Measurements from ENCODE around the gene SH3RF3.

SH3RF3 gene

GRCh38 chr2:109340381-109340780 is 211.4 kb downstream of the SH3RF3 start:
- no peak for DNase-seq (ENCODE audit: low read depth)

DNA sequence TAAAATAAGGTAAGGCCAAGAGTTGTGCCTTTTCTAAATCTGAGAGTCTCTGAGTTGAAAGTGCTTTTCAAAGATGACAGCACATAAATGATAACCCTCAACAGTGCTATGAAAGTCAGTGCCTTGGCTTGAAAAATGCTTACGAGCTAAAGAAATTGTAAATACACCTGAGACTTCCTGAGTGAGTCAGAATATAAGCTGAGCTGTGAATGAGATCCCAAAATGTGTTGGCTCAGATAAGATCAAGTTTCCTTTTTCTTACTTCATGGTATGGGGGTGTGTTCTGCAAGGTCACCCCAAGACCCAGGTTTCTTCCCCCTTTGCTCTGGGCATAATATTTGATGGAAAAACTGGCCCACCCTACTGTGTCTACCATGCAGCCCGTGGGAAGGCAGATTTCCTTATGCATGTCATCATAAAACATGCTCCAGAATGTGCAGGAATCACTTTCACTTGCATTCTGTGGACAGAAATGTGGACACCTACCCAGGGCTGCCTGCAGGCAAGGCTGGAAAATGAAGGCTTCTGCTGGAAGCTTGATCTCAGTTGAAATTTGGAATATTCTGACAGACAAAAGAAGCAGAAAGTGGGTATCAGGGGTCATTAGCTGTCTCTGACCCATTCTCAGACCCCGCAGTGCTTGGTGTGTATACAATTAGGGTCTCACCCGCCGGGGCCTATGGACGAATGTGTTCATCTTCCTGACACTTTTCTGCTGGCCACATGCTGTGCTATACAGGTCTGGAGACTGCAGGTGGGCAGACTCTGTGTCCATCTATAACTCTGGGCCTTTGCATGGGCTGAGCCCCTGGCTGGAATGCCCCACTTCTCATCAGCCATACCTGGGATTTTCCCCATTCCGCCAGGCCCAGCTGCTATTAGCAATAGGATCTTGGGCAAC is 212.6 kb downstream of the SH3RF3 start:
- no peak for DNase-seq (ENCODE audit: low read depth)

DNA sequence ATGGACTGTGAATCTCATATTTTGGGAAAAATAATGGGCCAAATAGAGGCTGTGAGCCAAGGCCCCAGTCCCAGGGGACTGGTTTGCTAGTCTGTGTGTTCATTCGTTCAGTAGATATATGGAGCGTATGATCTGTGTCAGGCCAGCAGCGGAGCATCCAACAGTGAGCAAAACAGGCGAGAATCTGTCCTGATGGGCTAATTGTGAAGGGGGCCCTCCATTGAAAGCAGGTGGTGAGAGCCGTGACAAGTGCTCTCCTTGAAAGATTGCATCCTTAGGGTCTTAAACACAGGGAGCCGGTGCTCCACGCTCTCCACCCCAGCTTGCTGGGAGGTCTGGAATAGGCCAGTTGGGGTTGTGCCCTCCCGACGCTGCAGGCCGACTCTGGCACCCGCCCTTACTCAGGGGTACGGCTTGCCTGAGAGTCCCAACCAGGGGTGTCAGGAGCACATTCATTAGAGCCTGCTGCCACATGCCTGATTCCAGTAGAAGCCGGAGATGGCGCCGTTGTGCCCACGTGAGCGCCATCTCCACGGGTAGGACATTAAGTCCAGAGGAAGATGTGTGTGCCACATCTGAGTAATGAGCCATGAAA is 213.3 kb downstream of the SH3RF3 start:
- no peak for DNase-seq (ENCODE audit: low read depth)

DNA sequence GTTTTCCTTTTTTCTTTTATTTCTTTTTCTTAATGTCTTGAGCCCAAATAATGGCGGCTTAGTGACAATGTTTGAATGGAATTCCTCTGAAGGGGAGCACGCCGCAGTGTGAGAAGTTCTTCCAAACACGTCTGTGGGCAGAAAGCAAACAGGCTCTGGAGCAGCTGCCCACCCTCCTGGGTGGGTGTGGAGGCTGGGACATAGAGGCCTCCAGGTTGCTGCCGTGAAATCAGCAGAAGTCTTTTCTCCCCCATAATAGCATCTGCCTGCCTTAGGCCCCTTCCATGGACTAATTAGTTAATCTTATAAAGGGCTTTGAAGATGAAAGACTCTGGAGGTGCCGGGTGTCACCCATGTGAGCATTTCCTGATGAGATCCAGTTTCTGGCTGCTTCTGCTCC is 213.9 kb downstream of the SH3RF3 start:
- no peak for DNase-seq (ENCODE audit: low read depth)

GRCh38 chr2:109343460-109343859 is 214.5 kb downstream of the SH3RF3 start:
- no peak for DNase-seq (ENCODE audit: low read depth)

DNA sequence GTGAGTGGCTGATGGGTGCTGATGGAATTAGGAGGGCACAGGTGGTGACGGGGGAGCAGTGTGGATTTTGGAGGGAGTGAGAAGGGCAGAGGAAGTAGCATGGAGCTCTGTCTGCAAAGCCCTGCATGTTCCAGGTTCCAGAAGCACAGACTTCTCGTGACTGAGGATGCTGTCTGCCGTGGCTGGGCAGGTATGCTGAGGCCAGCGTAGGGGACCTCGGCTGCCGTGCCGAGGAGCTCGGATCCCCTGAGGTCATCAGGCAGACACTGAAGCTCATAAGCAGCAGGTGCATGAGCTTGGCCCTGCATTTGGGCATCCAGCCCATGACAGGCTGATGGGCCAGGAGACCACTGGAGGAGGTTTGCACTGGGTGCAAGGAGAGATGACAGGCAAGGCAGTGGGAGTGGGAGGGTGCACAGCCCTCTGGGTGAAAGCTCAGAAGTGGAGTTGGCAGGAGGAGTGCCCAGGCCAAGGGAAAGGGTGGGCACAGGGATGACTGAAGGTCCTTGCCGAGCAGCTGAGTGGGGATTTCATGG is 215.3 kb downstream of the SH3RF3 start:
- no peak for DNase-seq (ENCODE audit: low read depth)

DNA sequence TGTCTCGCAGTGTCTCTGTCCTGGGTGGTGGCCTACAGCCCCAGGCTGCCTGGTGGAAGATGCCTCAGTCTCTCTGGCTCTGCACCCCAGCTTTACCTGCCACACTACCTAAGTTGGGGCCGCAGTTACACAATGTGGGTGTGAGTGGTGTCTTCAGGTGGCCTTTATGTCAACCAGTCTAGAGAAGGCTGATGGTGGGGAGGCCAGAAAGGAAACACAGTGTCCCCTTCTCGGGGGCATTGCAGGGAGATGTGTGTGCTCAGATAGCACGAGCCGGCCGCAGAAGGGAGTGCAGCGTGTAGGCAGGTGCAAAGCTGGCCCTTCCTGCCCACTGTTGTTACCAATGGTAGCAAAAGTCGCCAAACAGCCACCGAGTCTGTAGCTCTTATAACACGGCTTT is 216.1 kb downstream of the SH3RF3 start:
- no peak for DNase-seq (ENCODE audit: low read depth)

GRCh38 chr2:109345653-109346480 is 216.9 kb downstream of the SH3RF3 start:
- DNase-seq (ENCODE audit: low read depth), result no peak

DNA sequence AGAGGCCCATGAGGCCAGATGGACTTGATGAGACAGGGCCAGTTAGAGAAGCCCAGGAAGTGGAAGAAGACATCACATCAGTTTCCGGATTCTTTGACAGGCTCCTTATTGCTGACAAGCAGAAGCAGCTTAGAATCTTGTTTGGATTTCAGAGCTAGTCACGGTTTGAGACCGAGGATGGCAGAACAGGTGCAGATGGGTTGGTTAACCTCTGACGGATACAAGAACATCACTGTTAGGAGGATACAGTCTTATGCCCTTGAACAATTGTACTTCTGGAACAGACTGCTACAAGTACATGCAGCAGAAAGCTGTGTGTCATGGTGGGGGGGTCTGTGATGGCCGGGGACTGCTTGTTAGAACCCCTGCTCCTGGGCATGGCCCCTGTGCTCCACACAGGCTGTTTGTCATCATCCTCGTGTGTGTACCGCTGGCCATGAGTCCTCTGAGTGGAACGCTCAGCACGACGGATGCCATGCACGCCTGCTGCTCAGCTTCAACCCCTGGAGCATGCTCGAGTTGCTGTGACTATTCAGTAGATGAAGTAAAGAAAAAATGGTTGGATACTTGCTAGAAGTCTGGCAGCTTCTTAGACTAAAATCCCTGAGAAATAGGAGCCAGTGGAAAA is 217.7 kb downstream of the SH3RF3 start:
- DNase-seq (ENCODE audit: low read depth), result no peak

GRCh38 chr2:109347626-109348025 is 218.6 kb downstream of the SH3RF3 start:
- DNase-seq (ENCODE audit: low read depth), result no peak

DNA sequence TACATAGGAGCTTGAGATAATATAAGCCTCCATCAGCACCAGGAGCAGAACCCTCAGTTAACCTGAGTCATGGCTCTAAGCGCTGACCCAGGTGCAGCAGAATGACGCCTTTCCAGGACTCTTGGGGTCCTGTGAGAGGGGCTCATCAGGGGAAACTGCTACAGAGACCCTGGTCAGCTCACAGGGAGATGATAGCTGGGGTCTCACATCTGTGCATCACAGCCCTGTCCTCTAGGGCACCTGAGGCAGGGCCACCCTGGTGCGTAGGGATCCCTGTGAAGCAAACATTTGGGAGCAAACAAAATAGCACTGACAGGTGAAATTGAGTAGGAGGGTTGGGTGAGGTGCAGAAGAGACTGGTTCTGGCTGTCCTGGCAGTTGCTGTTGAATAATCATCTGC is 219.2 kb downstream of the SH3RF3 start:
- no peak for DNase-seq (ENCODE audit: low read depth)

DNA sequence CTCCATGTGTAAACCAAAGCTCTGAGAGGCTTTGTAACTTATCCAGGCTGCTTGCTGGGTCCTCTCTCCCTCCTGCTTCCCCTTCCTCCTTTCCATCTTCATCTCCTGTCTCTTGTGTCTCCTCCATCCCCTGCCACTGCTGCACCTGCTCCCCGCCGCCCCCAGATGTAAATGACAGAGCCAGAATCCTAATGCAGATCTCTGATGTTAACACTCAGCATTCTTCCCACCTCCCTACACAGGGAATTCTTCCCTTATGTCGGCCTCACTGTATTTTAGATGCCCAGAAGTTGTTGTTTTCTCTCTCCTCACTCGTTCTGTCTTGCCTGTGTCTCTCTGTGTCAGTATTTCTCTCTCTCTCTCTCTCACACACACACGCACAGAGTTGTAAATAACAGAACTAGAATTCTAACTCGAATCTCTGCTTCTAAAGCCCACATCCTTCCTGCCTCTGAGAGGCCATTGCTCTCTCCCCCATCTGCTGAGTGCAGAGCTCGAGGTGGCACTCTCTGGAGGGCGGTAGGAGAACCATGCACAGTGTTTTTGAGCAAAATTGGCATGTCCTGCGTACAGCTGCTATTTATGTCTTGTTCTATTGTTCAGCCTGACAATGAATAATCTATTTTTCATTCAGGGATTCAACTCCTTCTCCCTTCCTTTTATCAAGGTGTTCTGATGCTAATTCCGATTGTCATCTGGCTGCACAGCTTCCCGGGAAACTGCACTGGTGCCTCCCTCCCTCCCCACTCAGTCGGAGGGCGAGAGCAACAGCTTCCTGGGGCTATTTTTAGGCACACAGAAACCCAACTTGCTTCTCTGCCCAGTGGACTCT is 219.9 kb downstream of the SH3RF3 start:
- no peak for DNase-seq (ENCODE audit: low read depth)

GRCh38 chr2:109349503-109350465 is 220.8 kb downstream of the SH3RF3 start:
- DNase-seq (ENCODE audit: low read depth), result no peak

DNA sequence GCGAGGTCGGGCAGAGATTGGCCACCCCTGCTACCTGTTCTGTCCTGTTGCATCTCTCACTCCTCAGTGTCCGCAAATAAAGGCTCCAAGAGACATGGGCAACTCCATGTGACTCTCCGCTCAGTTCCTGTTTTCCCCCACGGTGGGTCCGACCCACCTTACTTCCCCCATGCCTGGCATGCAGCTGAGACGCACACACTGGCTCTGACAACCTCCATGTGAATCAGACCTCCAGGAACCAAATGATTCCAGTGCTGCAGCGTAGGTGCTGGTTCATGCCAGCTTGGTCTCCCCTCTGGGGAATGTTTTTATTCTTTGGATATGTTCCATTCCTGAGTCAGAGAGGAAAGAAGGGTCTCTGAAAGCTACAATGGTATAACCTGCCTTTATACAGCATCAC is 221.5 kb downstream of the SH3RF3 start:
- DNase-seq (ENCODE audit: low read depth), result no peak

DNA sequence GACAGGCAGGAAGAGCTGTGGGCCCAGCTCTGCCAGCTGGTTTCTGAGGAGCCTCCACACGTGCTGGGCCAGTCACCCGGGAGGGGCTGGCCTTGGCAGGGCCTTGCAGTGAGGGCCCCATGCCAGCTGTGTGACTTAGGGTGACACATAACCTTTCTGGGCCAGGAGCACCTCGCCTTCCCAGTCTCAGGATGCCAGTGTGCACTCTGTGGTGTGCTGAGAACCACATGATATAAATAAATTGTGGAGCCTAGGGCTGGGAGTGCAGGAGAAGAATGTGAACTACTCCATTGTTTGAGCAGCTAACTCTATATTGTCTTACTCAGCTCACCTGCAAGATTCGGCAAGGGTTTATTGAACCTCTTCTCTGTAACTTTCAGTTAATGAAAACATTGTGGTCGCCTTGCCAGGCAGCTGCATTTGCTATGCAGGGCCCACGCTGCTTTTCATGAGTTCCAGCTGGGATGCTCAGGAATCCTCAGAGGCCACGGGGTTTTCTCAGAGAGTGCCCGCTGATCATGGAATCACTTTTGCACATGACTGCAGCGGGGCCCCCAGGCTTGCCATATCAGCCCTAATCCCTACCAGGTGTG is 222.3 kb downstream of the SH3RF3 start:
- no peak for DNase-seq (ENCODE audit: low read depth)

DNA sequence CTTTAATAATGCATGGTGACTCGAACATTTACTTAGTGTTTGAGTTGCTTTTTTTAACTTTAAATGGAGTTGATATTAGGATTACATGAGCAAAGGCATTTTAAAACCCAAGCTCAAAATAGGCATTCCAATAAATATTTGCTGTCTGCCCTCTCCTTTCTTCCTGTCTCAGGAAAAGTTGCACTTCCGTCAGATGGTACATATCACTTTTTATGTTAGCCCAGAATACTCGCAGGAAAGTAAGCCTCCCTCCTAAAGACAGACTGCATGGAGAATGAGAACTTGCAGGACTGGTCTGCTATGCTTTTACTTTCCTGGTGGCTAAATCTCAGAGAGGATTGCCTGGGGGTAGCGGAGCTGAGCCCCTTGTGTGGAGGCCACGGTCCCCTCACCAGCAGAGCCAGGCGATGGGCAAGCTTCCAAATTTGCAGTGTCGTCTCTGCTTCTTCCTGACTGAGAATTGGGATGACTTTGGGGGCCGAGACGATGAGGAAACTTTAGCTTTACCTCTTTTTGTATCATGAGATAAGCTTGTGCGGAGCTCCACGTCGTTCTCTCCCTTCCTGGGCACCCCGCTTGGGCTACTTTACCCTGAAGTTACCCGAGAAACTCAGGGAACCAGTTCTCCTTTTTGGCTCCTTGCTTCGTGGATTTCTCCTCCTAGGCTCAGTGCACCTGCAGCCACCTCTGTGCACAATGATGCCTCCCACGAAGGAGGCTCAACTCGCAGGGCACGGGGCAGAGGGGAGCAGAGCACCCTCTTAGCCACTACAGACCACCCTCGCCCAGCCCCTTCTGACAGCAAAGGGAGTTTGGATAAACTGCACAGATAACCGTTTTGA is 223.3 kb downstream of the SH3RF3 start:
- DNase-seq (ENCODE audit: low read depth), result no peak

DNA sequence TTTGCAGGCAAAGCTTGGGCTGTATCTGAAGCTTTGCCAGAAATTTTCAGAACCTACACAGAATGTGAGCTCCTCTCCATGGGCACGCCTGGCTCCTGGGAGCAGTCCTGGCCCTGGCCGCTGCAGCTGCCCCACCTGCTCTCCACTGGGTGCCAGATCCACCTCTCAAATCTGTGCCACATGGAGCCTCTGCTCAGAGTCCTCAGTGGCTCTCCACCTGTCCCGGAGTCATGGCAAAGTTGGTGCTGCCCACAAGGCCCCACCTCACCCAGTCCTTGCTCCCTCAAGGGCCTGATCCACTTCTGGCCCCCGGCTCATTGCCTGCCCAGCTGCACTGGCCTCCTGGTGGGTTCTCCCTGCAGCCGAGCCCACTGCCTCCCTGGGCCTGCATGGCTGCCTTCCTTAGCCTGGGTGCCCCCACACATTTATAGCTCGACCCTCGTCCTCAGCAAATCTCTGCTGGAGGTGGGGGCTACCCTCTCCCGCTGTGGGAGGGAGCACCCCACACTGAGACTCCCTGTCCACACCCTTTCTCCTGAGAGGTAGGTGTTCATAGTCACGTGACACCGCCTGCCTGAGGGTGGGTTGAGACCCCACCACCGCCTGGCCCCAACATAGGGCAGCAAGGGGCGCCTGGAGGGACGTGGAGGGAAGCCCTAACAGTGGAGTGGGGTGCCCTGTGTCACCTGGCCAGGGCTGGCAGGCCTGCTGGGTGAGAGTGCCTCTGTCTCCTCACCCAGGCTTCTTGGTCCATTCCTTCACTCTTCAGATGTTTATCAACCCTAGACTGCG is 224.1 kb downstream of the SH3RF3 start:
- no peak for DNase-seq (ENCODE audit: low read depth)

All from activated T-cell treated with anti-CD3 and anti-CD28 coated beads for 24 hours (primary cell).